ENCODE data around the gene PITX2.
A peak's percentile ranks its signal among the peaks of the same experiment; 100 is the strongest.

PITX2 gene

DNA sequence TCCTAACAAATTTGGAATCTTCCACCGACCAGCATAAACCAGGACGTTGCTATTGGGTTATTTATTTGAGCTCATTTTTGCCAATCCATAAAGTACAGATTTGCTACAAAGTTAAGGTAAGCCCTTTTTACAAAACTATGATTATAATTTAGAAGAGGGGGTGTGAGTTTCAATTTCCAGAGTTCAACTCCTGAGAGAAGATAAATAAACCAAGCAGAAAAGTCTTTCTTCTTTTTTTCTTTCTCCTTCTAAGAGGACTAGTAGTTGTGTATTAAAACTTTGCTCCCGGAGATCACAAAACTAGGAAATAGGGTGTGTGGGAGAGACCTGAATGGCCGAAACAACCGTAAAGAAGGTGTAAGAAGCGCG is 2.6 kb downstream of the PITX2 start:
- Histone ChIP-seq H3K36me3 (ENCODE audit: insufficient read depth, low read length) (peaks cover 19% of the 10 kb centered on the region), H3K9ac (ENCODE audit: low read depth, low read length) (peak overlapping the region; percentile 81), H3K4me2 (ENCODE audit: low read length) (peak overlapping the region; percentile 92), H3K4me3 (ENCODE audit: low read length) (peak overlapping the region; percentile 78), H3K27me3 (ENCODE audit: control insufficient read depth, insufficient read depth, low read length) (no peaks in the 10 kb centered on the region), H3K9me3 (replicated peaks; ENCODE audit: low read length) (no peaks in the 10 kb centered on the region), H3K4me1 (ENCODE audit: control insufficient read depth, insufficient read depth, low read length) (peaks cover 25% of the 10 kb centered on the region)

DNA sequence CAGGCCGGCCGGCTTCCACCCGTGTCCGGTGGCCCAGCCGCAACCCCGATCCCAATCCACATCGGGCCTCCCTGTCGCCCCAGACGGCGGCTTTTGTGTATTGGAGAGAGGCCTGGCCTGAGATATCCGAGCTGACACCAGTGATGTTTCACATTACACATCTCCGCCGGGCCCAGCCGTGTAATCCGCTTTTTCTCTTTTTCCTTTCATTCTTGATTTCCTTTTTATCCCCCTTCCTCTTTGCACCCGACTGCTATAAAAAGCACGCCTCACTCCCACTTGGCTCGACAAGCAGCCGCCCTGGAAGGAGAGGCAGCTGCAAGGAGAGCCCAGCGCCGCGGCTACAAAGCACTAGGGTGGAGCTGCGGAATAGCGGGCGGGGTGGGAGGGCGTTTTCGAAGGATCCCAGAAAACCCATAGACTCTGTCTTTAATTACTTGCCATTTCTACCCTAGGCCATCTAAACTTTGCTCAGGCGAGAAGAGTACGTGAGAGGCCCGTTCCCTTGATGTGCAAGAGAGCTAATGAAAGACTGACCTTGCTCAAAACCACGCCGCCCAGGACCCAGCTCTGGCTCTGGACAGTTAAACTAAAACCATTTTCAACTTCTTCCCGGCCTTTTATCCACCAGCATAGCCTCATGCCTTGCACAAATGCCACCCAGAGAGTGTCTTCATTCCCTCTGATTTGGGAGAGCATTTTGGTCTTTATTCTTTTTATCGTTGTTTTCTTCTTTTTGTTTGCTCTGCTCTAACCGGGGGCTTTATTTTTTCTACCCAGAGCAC is 3.2 kb downstream of the PITX2 start:
- Histone ChIP-seq H3K27me3 (ENCODE audit: control insufficient read depth, insufficient read depth, low read length) (no peaks in the 10 kb centered on the region), H3K9ac (ENCODE audit: low read depth, low read length) (peak overlapping the region; percentile 81), H3K9me3 (replicated peaks; ENCODE audit: low read length) (no peaks in the 10 kb centered on the region), H3K36me3 (ENCODE audit: insufficient read depth, low read length) (peaks cover 19% of the 10 kb centered on the region), H3K4me3 (ENCODE audit: low read length) (peak overlapping the region; percentile 78), H3K4me2 (ENCODE audit: low read length) (peak overlapping the region; percentile 92), H3K4me1 (ENCODE audit: control insufficient read depth, insufficient read depth, low read length) (peaks cover 25% of the 10 kb centered on the region)

DNA sequence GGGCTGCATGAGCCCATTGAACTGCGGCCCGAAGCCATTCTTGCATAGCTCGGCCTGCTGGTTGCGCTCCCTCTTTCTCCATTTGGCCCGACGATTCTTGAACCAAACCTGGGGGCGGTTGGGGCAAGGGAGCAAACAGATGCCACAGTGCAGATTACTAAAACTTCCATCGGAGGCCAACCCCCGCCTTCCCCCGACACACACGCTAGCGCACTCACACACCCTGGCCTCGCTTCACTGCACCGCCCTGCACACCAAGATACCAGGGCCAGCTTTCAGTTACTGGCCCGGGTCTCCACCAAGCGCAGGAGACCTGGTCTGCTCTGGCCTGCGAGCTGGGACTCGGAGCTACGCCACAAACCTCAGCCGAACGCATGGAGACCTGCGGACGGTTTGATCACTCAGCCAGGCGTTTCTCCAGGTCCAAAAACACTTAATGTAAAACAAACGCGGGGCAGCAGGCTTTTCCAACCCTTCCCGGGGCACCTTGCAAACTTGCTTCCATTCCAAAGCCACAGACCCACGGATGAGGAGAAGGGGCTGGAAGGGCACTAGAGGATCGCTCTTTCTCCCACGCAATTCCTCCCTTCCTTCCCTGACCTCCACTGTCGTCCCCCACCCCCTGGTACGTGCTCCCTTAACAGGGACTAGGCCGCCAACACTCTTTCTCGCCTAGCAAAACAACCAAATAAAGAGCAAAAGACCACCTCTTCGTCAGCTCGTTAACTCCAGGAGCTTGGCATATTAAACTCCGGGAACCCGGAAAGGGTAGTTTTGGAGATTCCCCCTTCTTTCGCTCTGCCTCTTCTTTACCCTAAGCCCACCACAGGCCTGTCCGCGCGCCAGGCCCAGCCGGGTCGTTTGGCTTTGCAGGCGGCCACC is 4.1 kb downstream of the PITX2 start:
- Histone ChIP-seq H3K9me3 (replicated peaks; ENCODE audit: low read length) (no peaks in the 10 kb centered on the region), H3K36me3 (ENCODE audit: insufficient read depth, low read length) (peaks cover 19% of the 10 kb centered on the region), H3K4me2 (ENCODE audit: low read length) (peak overlapping the region; percentile 92), H3K4me1 (ENCODE audit: control insufficient read depth, insufficient read depth, low read length) (peaks cover 22% of the 10 kb centered on the region), H3K4me3 (ENCODE audit: low read length) (peak overlapping the region; percentile 78), H3K27me3 (ENCODE audit: control insufficient read depth, insufficient read depth, low read length) (no peaks in the 10 kb centered on the region), H3K9ac (ENCODE audit: low read depth, low read length) (peak overlapping the region; percentile 81)

DNA sequence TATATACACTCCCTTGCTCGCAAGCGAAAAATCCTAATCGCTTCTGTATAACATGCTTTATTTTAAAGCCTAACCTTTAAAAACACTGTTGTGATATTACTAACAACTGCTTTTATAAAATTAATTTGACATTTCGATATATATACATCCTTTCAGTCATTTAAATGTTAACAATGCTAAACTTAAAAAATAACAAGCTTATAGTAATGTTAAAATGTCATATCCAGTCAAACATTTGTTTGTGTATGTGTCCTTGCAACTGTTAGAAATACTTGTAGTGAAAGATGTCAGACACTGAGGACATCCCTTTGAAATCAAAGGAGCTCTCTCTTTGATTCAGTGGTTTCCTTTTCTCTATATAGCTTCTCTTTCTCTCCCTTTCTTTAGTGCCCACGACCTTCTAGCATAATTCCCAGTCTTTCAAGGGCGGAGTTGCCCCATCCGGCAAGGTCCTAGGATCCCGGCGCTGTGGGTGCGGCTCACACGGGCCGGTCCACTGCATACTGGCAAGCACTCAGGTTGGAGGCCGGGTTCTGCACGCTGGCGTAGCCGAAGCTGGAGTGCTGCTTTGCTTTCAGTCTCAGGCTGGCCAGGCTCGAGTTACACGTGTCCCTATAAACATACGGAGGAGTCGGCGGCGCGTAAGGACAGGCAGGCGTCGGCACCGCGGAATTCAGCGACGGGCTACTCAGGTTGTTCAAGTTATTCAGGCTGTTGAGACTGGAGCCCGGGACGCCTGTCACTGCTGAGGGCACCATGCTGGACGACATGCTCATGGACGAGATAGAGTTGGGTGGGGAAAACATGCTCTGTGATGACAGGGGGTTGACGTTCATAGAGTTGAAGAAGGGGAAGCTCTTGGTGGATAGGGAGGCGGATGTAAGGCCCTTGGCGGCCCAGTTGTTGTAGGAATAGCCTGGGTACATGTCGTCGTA is 5.0 kb downstream of the PITX2 start:
- Histone ChIP-seq H3K27me3 (ENCODE audit: control insufficient read depth, insufficient read depth, low read length) (no peaks in the 10 kb centered on the region), H3K4me2 (ENCODE audit: low read length) (peak overlapping the region; percentile 92), H3K9ac (ENCODE audit: low read depth, low read length) (peak overlapping the region; percentile 81), H3K36me3 (ENCODE audit: insufficient read depth, low read length) (peaks cover 19% of the 10 kb centered on the region), H3K4me3 (ENCODE audit: low read length) (no peak overlapping the region), H3K9me3 (replicated peaks; ENCODE audit: low read length) (no peaks in the 10 kb centered on the region), H3K4me1 (ENCODE audit: control insufficient read depth, insufficient read depth, low read length) (peaks cover 19% of the 10 kb centered on the region)

DNA sequence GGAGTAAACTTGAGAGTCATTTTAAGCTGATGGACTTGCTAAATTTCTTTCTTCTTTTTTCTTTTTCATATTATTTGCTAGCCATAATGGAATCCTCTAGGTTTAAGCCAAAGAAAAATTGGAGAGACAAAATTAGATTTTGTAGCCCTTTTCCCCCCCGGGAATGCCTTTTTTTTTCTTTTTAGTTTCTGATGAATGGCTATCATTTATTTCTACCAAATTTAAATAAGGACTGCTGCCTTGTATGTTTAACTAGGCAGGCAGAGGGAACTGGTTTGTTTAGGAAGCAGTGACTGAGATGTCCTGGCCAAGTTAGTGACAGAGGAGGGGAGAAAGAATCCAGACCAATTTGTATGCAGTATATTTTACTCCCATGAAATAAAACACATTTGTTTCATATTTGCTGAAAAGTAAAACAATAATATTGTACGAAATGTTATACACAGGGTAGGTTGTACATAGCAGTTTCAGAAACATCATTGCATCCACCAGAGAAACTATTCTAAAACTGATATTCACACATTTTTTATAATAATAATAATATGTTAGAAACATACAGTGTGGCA is 5.7 kb downstream of the PITX2 start:
- no peaks in the 10 kb centered on the region for H3K27me3 ChIP-seq (ENCODE audit: control insufficient read depth, insufficient read depth, low read length)
- H3K9me3 ChIP-seq (replicated peaks; ENCODE audit: low read length), result no peaks in the 10 kb centered on the region
- no peak overlapping the region for H3K9ac ChIP-seq (ENCODE audit: low read depth, low read length)

DNA sequence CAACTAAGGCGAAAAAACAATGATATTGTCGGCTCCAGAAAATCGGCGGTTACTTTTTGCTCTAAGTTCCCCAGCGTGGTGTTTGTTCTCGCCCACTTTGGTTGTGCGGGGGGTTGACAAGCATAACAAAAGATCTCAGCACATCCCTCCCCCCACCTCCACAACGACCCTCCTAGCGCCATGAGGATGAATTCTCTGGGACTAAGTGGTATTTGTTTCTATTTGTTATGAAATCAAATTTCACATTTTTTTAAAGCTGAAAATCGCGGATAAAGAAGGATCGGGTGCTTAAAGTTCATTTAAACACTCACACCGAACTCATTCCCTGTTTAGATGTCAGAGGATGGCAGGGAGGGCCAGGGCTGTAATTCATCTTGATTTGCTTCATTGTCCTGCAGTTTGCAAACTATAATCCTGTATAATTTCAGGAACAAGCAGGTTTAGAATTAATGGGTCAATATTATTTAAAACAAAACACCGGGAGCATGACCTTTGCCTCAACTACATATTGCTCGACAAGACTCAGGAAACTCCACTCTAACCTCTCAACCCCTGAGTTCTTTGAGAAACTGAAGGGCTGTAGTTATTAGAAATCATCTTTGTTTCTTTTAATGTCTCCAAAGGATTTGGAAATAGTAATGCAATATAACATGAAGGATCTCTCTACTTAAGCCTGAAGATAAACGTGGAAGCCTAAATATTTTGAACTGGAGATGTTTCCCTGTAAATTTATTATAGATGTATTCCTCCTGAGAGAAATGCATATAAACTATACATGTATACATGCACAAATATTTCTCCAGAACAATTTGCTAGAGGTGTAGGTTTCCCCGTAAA is 6.4 kb downstream of the PITX2 start:
- H3K36me3 ChIP-seq (ENCODE audit: insufficient read depth, low read length), result peaks cover 19% of the 10 kb centered on the region
- H3K4me1 ChIP-seq (ENCODE audit: control insufficient read depth, insufficient read depth, low read length), result peaks cover 24% of the 10 kb centered on the region
- no peaks in the 10 kb centered on the region for H3K9me3 ChIP-seq (replicated peaks; ENCODE audit: low read length)
- no peaks in the 10 kb centered on the region for H3K27me3 ChIP-seq (ENCODE audit: control insufficient read depth, insufficient read depth, low read length)
- no peak overlapping the region for H3K4me2 ChIP-seq (ENCODE audit: low read length)
- no peak overlapping the region for H3K9ac ChIP-seq (ENCODE audit: low read depth, low read length)
- no peak overlapping the region for H3K4me3 ChIP-seq (ENCODE audit: low read length)

More for the DNA sequence above, 5.7 kb downstream of the PITX2 start:
- no peak overlapping the region for H3K4me3 ChIP-seq (ENCODE audit: low read length)
- H3K36me3 ChIP-seq (ENCODE audit: insufficient read depth, low read length), result peaks cover 19% of the 10 kb centered on the region
- peaks cover 19% of the 10 kb centered on the region for H3K4me1 ChIP-seq (ENCODE audit: control insufficient read depth, insufficient read depth, low read length)
- H3K4me2 ChIP-seq (ENCODE audit: low read length), result no peak overlapping the region

DNA sequence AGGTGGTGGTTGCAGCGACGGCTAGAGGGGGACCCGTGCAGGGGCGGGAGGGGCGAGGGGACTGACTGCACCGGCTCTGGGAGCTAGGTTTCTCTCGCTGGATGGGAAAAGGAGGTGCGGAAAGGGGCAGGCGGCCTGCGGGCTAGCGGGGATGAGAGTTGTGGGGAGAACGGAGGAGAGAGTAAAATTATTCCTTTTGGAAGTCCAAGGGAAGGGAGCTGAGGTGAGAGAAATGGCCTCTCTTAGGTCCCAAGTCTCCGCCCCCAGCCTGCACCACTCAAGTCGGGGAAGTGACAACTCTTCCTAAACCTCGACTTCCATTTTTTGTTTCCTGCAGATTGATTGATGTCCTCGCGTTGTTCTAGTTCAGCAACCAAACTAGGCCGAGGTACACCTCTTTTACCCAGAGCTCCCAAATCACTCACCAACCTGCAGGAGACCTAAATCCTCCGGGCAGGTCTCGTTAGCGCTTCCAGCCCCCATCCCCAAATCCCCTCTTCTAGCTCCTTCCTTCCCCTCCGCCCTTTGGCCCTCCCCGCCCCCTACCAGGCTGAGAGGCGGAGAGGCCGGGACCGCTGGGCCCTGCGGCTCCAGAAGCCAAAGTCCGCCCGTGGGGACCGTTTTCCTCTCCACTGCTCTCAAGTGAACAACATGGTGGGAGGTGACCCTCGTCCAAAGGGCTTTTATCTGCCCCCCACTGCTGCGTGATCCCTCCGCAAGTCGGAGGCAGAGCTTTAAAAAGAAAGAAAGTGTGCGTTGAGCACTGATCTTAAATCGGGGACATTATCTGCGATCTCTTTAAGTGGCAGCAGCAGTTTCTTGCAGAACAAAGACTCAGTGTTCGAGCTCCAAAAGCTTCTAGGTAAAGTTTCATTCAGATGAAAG is 7.3 kb downstream of the PITX2 start:
- no peaks in the 10 kb centered on the region for H3K9me3 ChIP-seq (replicated peaks; ENCODE audit: low read length)
- peaks cover 19% of the 10 kb centered on the region for H3K36me3 ChIP-seq (ENCODE audit: insufficient read depth, low read length)
- no peak overlapping the region for H3K4me2 ChIP-seq (ENCODE audit: low read length)
- H3K4me3 ChIP-seq (ENCODE audit: low read length), result no peak overlapping the region
- no peak overlapping the region for H3K9ac ChIP-seq (ENCODE audit: low read depth, low read length)
- no peaks in the 10 kb centered on the region for H3K27me3 ChIP-seq (ENCODE audit: control insufficient read depth, insufficient read depth, low read length)
- H3K4me1 ChIP-seq (ENCODE audit: control insufficient read depth, insufficient read depth, low read length), result peaks cover 28% of the 10 kb centered on the region

DNA sequence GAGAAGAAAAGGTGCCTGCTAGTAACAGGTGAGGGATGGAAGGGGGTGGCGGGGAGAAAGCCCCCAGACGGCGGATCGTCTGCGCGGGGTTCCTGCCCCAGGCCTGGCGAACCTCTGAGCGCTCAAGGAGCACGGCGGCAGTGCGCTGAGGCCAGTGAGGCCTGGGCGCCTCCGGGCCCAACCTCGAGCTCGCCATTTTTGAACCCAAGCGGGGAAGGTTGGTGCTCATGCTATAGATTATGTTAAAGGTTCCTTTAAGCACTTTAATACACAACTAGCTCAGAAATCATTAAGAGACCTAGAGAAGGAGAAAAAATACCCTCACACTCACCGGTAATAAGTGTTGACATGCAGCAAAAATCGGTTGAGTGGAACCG is 7.9 kb downstream of the PITX2 start:
- Histone ChIP-seq H3K4me1 (ENCODE audit: control insufficient read depth, insufficient read depth, low read length) (peaks cover 28% of the 10 kb centered on the region), H3K36me3 (ENCODE audit: insufficient read depth, low read length) (peaks cover 19% of the 10 kb centered on the region), H3K9me3 (replicated peaks; ENCODE audit: low read length) (no peaks in the 10 kb centered on the region), H3K27me3 (ENCODE audit: control insufficient read depth, insufficient read depth, low read length) (no peaks in the 10 kb centered on the region), H3K4me2 (ENCODE audit: low read length) (no peak overlapping the region), H3K9ac (ENCODE audit: low read depth, low read length) (no peak overlapping the region), H3K4me3 (ENCODE audit: low read length) (no peak overlapping the region)

DNA sequence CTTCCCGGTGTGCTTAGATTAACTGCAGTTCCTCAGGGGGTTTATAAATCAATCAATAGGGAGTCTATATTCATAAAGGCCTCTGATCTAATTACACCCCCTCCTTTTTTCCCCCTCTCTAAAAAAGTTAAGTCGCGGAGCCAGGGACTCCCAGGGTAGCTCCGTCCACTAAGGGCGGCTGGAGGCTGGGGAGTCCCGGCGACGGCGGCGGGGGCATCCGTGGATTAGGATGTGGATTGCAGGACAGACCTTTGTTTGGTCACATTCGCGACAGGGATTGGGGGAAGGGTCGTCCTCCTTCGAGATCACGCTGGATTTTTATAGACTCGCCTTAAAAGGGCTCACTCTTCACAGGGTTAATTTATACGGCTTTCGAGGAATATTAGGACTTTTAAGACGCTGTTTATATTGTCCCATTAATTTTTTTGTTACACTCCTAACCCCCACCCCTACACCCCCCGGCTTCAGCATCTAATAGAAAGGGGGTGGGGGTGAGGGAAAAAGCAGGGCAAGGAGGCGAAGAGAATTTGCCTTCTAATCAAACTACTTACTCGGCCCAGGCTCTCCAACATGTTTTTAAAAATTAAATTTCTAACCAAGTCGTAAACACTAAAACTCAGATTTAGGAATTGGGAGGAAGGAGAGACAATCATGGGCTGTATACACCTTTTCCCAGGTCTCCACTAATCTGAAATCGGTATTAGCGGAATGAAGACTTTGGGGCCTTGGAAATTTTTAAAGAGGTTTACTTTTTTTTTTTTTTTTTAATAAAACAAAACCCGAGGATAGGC is 8.5 kb downstream of the PITX2 start:
- H3K4me1 ChIP-seq (ENCODE audit: control insufficient read depth, insufficient read depth, low read length), result peaks cover 25% of the 10 kb centered on the region
- H3K9me3 ChIP-seq (replicated peaks; ENCODE audit: low read length), result no peaks in the 10 kb centered on the region
- H3K4me2 ChIP-seq (ENCODE audit: low read length), result no peak overlapping the region
- H3K27me3 ChIP-seq (ENCODE audit: control insufficient read depth, insufficient read depth, low read length), result no peaks in the 10 kb centered on the region
- H3K36me3 ChIP-seq (ENCODE audit: insufficient read depth, low read length), result peaks cover 16% of the 10 kb centered on the region
- H3K4me3 ChIP-seq (ENCODE audit: low read length), result no peak overlapping the region
- no peak overlapping the region for H3K9ac ChIP-seq (ENCODE audit: low read depth, low read length)
